ENCODE data around the gene CSRNP3.
A peak's percentile ranks its signal among the peaks of the same experiment; 100 is the strongest.
"Not testable (repeated sequence)": the region's sequence is repeated elsewhere in the genome, so short reads cannot be mapped to it uniquely, and the experiment has no call there.

CSRNP3 gene

GRCh38 chr2:165582409-165582808 is 112.9 kb downstream of the CSRNP3 start:
- H3K27ac ChIP-seq, result no peak overlapping the region
- DNase-seq (ENCODE audit: low spot score), result no peak
- ChIA-PET CTCF (no interaction called here), POLR2A (ENCODE audit: low non-redundant PET) (no interaction called here)
- no peak for TF ChIP-seq CTCF (conservative IDR thresholded peaks at IDR 0.05; ENCODE audit: low read depth)

- no peak for DNase-seq (ENCODE audit: low spot score)
- TF ChIP-seq CTCF (conservative IDR thresholded peaks at IDR 0.05; ENCODE audit: low read depth), result no peak
- ChIA-PET POLR2A (ENCODE audit: low non-redundant PET) (interaction anchor here (0.6 kb wide), 1 partner anchor 105 kb away, joined by 9 read pairs; no protein-coding TSS in a partner anchor), CTCF (no interaction called here)
- no peak overlapping the region for H3K27ac ChIP-seq
These were observed 113.5 kb downstream of the CSRNP3 start for GRCh38 chr2:165582863-165583506.

- ChIA-PET POLR2A (ENCODE audit: low non-redundant PET) (no interaction called here), CTCF (interaction anchor here (0.7 kb wide), 1 partner anchor 169 kb away, joined by 3 read pairs; no protein-coding TSS in a partner anchor)
- DNase-seq (ENCODE audit: low spot score), result no peak
- H3K27ac ChIP-seq, result no peak overlapping the region
- no peak for TF ChIP-seq CTCF (conservative IDR thresholded peaks at IDR 0.05; ENCODE audit: low read depth)
These were observed 114.7 kb downstream of the CSRNP3 start for GRCh38 chr2:165584126-165584654.

GRCh38 chr2:165586019-165586418 is 116.5 kb downstream of the CSRNP3 start:
- CTCF ChIA-PET, result no interaction called here
- POLR2A ChIA-PET (ENCODE audit: low non-redundant PET), result no interaction called here
- TF ChIP-seq CTCF (conservative IDR thresholded peaks at IDR 0.05; ENCODE audit: low read depth), result no peak
- H3K27ac ChIP-seq, result no peak overlapping the region
- DNase-seq (ENCODE audit: low spot score), result peak; percentile 13

GRCh38 chr2:165587335-165587938 is 117.9 kb downstream of the CSRNP3 start:
- DNase-seq (ENCODE audit: low spot score), result no peak
- POLR2A ChIA-PET (ENCODE audit: low non-redundant PET), result no interaction called here
- no peak overlapping the region for H3K27ac ChIP-seq
- CTCF ChIA-PET, result no interaction called here
- no peak for TF ChIP-seq CTCF (conservative IDR thresholded peaks at IDR 0.05; ENCODE audit: low read depth)

GRCh38 chr2:165590999-165591398 is 121.5 kb downstream of the CSRNP3 start:
- POLR2A ChIA-PET (ENCODE audit: low non-redundant PET); H3K27ac ChIP-seq; DNase-seq (ENCODE audit: low spot score); CTCF ChIA-PET: not testable (repeated sequence)

GRCh38 chr2:165593081-165593480 is 123.6 kb downstream of the CSRNP3 start:
- no peak for DNase-seq (ENCODE audit: low spot score)
- CTCF ChIA-PET, result no interaction called here
- no peak overlapping the region for H3K27ac ChIP-seq
- no peak for TF ChIP-seq CTCF (conservative IDR thresholded peaks at IDR 0.05; ENCODE audit: low read depth)
- POLR2A ChIA-PET (ENCODE audit: low non-redundant PET), result no interaction called here

All from RWPE1 (cell line).